Right atrium auricular region (tissue), 2 donors: Measurements from ENCODE around the gene CIT. TPM values are rescaled to one million over a fixed set of nuclear protein-coding genes. Genes with fewer than 3 reads are reported as not detected.

ENCODE experiments used
- DNase-seq: peaks from one replicate; pipeline ENCODE4 v3.0.0-alpha.2; 2019; ENCODE audit warnings: low spot score
- H3K27ac ChIP-seq, 2 donors: fragments of 200-600 bp; sonication (generic); 1 replicate in 1 of 2; 2 replicates in 1 of 2; pipeline ENCODE4 v1.5.1; 2016 to 2019
- H3K27me3 ChIP-seq, 2 donors: fragments of 200-600 bp; sonication (generic); one replicate each; pipeline versions ENCODE4 v1.5.1 to v1.6.0; 2017 to 2019
- H3K36me3 ChIP-seq: fragments of 200-600 bp; sonication (generic); one replicate; pipeline ENCODE4 v1.5.1; 2016
- H3K4me1 ChIP-seq, 2 donors: fragments of 200-600 bp; sonication (generic); one replicate each; pipeline versions ENCODE4 v1.5.1 to v1.6.0; 2017 to 2019
- H3K4me3 ChIP-seq, 2 donors: fragments of 200-600 bp; sonication (generic); 1 replicate in 1 of 2; 2 replicates in 1 of 2; pipeline ENCODE4 v1.5.1; 2017 to 2019; ENCODE audit warnings: mild to moderate bottlenecking in 1 of 2, moderate library complexity in 1 of 2
- H3K9me3 ChIP-seq, 2 donors: fragments of 200-600 bp; sonication (generic); one replicate each; pipeline ENCODE4 v1.5.1; 2019
- CTCF ChIP-seq, 2 donors: fragments of 200-600 bp; sonication (generic); IDR thresholded peaks; one replicate each; pipeline ENCODE4 v1.5.1; 2019; ENCODE audit warnings: antibody characterized with exemption in 2 of 2
- total RNA-seq, 2 donors: library from RNA; depleted of rRNA; stranded (reverse); fragments of >200 nt; gene quantifications; one replicate each; pipeline ENCODE4 v1.1.0, GENCODE V29; 2016

Gene CIT
- total RNA-seq, 2 donors from 2014 or later: 0.79 to 1.2 TPM

GRCh38 chr12:119715268-119715620 is 161.9 kb downstream of the CIT start:
- Histone ChIP-seq H3K36me3 (no peaks in the 10 kb centered on the region), H3K27ac (no peak overlapping the region), H3K27me3 (no peaks in the 10 kb centered on the region), H3K4me3 (no peak overlapping the region), H3K4me1 (peaks cover 0 to 8% of the 10 kb centered on the region in 2 donors), H3K9me3 (peaks cover 0 to 6% of the 10 kb centered on the region in 2 donors)
- no peak for DNase-seq
- no peak for TF ChIP-seq CTCF (IDR thresholded peaks at IDR 0.05)

- no peak for TF ChIP-seq CTCF (IDR thresholded peaks at IDR 0.05)
- Histone ChIP-seq H3K4me3 (no peak overlapping the region), H3K9me3 (peaks cover 0 to 6% of the 10 kb centered on the region in 2 donors), H3K27ac (no peak overlapping the region), H3K27me3 (no peaks in the 10 kb centered on the region), H3K36me3 (no peaks in the 10 kb centered on the region), H3K4me1 (peaks cover 0 to 8% of the 10 kb centered on the region in 2 donors)
- no peak for DNase-seq
These were observed 162.4 kb downstream of the CIT start for GRCh38 chr12:119714614-119715267.

- no peak for TF ChIP-seq CTCF (IDR thresholded peaks at IDR 0.05)
- Histone ChIP-seq H3K36me3 (no peaks in the 10 kb centered on the region), H3K27me3 (no peaks in the 10 kb centered on the region), H3K4me3 (no peak overlapping the region), H3K9me3 (peaks cover 0 to 6% of the 10 kb centered on the region in 2 donors), H3K4me1 (peaks cover 0 to 8% of the 10 kb centered on the region in 2 donors), H3K27ac (no peak overlapping the region)
- no peak for DNase-seq
These were observed 163.5 kb downstream of the CIT start for GRCh38 chr12:119713551-119714031.

- Histone ChIP-seq H3K4me3 (no peak overlapping the region), H3K27ac (no peak overlapping the region), H3K4me1 (peaks cover 0 to 8% of the 10 kb centered on the region in 2 donors), H3K36me3 (no peaks in the 10 kb centered on the region), H3K27me3 (no peaks in the 10 kb centered on the region), H3K9me3 (peaks cover 0 to 6% of the 10 kb centered on the region in 2 donors)
- DNase-seq: no peak
- no peak for TF ChIP-seq CTCF (IDR thresholded peaks at IDR 0.05)
These were observed 164.4 kb downstream of the CIT start for GRCh38 chr12:119712721-119713120.

GRCh38 chr12:119711693-119712092 is 165.4 kb downstream of the CIT start:
- no peak for DNase-seq
- peaks cover 0 to 4% of the 10 kb centered on the region in 2 donors for H3K4me1 ChIP-seq
- H3K27me3 ChIP-seq: no peaks in the 10 kb centered on the region
- peaks cover 0 to 6% of the 10 kb centered on the region in 2 donors for H3K9me3 ChIP-seq
- no peaks in the 10 kb centered on the region for H3K36me3 ChIP-seq
- no peak overlapping the region for H3K4me3 ChIP-seq
- H3K27ac ChIP-seq: no peak overlapping the region
- no peak for TF ChIP-seq CTCF (IDR thresholded peaks at IDR 0.05)
